Measurements from ENCODE around the gene RELA. TPM values are rescaled to one million over a fixed set of nuclear protein-coding genes. Genes with fewer than 3 reads are reported as not detected.
"Not testable (repeated sequence)": the region's sequence is repeated elsewhere in the genome, so short reads cannot be mapped to it uniquely, and the experiment has no call there.

RELA gene
- total and polyA plus RNA-seq, 2 experiments from 2014 or later, result 38.4 to 67.8 TPM

GRCh38 chr11:65641297-65642013 is 21.3 kb downstream of the RELA start:
- in situ Hi-C loops (cut with MboI), result no loop called here
- 93% methylated on average over 16 of the region's 16 CpGs for whole genome bisulfite sequencing, 2 experiments (ENCODE audit: low coverage in 1 of 2, low lambda C conversion rate in 2 of 2, missing lambda C conversion rate in 2 of 2)
- H3K4me2 ChIP-seq (ENCODE audit: unreplicated experiment), result no peak overlapping the region

DNA sequence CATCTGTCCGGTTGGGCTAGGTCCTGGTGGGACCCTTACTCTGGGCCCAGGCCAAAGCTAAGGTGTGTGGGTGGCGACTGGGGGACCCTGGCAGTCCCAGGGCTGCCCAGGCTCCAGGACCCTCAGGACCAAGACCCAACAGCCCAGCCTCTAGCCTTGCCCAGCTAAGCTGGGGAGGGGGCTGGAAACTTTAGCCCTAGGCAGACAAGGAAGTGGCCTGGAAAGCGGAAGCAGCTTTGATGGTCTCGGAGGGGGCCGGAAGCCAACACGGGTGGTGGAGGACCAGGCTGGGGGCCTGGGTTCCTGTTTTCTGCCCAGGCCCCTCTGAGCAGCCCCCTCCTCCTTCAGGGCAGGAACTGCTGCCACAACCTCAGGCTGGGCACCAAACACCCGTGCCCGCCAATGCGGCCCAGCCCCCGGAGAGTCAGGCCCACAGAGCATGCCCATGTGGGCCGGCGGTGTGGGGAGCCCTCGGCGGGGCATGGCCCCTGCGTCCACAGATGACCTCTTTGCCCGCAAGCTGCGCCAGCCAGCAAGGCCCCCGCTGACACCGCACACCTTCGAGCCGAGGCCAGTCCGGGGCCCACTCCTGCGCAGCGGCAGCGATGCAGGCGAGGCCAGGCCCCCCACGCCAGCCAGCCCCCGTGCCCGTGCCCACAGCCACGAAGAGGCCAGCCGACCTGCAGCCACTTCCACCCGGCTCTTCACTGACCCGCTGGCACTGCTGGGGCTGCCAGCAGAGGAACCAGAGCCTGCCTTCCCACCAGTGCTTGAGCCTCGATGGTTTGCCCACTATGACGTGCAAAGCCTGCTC is 22.0 kb downstream of the RELA start:
- H3K27me3 ChIP-seq (replicated peaks; ENCODE audit: insufficient read depth), result no peaks in the 10 kb centered on the region
- H4K20me1 ChIP-seq (ENCODE audit: insufficient read depth), result no peaks in the 10 kb centered on the region
- no peaks in the 10 kb centered on the region for H3K4me1 ChIP-seq (ENCODE audit: insufficient read depth)
- no peaks in the 10 kb centered on the region; the same call in 1 of the 2 replicates for H3K36me3 ChIP-seq (ENCODE audit: low read depth)
- no peak overlapping the region for H3K27ac ChIP-seq
- TF ChIP-seq EZH2phosphoT487 (IDR thresholded peaks at IDR 0.05; ENCODE audit: insufficient read depth, low read depth) (no peak), EZH2 (IDR thresholded peaks at IDR 0.05; ENCODE audit: insufficient read depth, poor library complexity, severe bottlenecking) (no peak)
- no peaks in the 10 kb centered on the region for H3K79me2 ChIP-seq (ENCODE audit: insufficient read depth)
- 86 to 95% methylated on average over 13 to 35 of the region's 35 CpGs for WGBS, 2 experiments (ENCODE audit: low coverage in 1 of 2, low lambda C conversion rate in 2 of 2, missing lambda C conversion rate in 2 of 2)
- peaks cover 10% of the 10 kb centered on the region for H3F3A ChIP-seq (ENCODE audit: insufficient read depth)
- in situ Hi-C loops (cut with MboI), result no loop called here
- no peaks in the 10 kb centered on the region for H3K9me3 ChIP-seq (ENCODE audit: low read depth)
- DNase-seq, result no peak
- H3K9ac ChIP-seq, result no peak overlapping the region
- no peak overlapping the region for H2AFZ ChIP-seq
- no peak overlapping the region for H3K4me2 ChIP-seq (ENCODE audit: unreplicated experiment)
- H3K9me2 ChIP-seq (ENCODE audit: insufficient read depth), result no peaks in the 10 kb centered on the region
- H3K4me3 ChIP-seq, result no peak overlapping the region

More at GRCh38 chr11:65641297-65642013, 21.3 kb downstream of the RELA start:
- Histone ChIP-seq H3K4me3 (no peak overlapping the region), H3K4me1 (ENCODE audit: insufficient read depth) (no peaks in the 10 kb centered on the region), H3K36me3 (ENCODE audit: low read depth) (no peaks in the 10 kb centered on the region), H3K9ac (no peak overlapping the region), H2AFZ (no peak overlapping the region), H3K9me3 (ENCODE audit: low read depth) (no peaks in the 10 kb centered on the region), H3F3A (ENCODE audit: insufficient read depth) (peaks cover 10% of the 10 kb centered on the region), H3K27me3 (replicated peaks; ENCODE audit: insufficient read depth) (no peaks in the 10 kb centered on the region), H4K20me1 (ENCODE audit: insufficient read depth) (no peaks in the 10 kb centered on the region), H3K79me2 (ENCODE audit: insufficient read depth) (no peaks in the 10 kb centered on the region), H3K27ac (no peak overlapping the region), H3K9me2 (ENCODE audit: insufficient read depth) (no peaks in the 10 kb centered on the region)
- no peak for TF ChIP-seq EZH2 (IDR thresholded peaks at IDR 0.05; ENCODE audit: insufficient read depth, poor library complexity, severe bottlenecking)
- no peak for TF ChIP-seq EZH2phosphoT487 (IDR thresholded peaks at IDR 0.05; ENCODE audit: insufficient read depth, low read depth)
- DNase-seq, result no peak

GRCh38 chr11:65639623-65640482 is 22.9 kb downstream of the RELA start:
- no peak overlapping the region for H3K27ac ChIP-seq
- H3F3A ChIP-seq (ENCODE audit: insufficient read depth), result peaks cover 10% of the 10 kb centered on the region
- H2AFZ ChIP-seq, result no peak overlapping the region
- no peak for TF ChIP-seq EZH2phosphoT487 (IDR thresholded peaks at IDR 0.05; ENCODE audit: insufficient read depth, low read depth)
- TF ChIP-seq EZH2 (IDR thresholded peaks at IDR 0.05; ENCODE audit: insufficient read depth, poor library complexity, severe bottlenecking), result no peak
- 90 to 95% methylated on average over 5 to 8 of the region's 8 CpGs for WGBS, 2 experiments (ENCODE audit: low coverage in 1 of 2, low lambda C conversion rate in 2 of 2, missing lambda C conversion rate in 2 of 2)
- no peaks in the 10 kb centered on the region for H3K27me3 ChIP-seq (replicated peaks; ENCODE audit: insufficient read depth)
- no peaks in the 10 kb centered on the region for H3K9me3 ChIP-seq (ENCODE audit: low read depth)
- no peaks in the 10 kb centered on the region for H3K79me2 ChIP-seq (ENCODE audit: insufficient read depth)
- peaks cover under 1% of the 10 kb centered on the region; the same call in 1 of the 2 replicates for H3K36me3 ChIP-seq (ENCODE audit: low read depth)
- no peaks in the 10 kb centered on the region for H4K20me1 ChIP-seq (ENCODE audit: insufficient read depth)
- H3K4me3 ChIP-seq, result no peak overlapping the region
- no peak overlapping the region for H3K9ac ChIP-seq
- DNase-seq, result no peak
- no peaks in the 10 kb centered on the region for H3K9me2 ChIP-seq (ENCODE audit: insufficient read depth)
- H3K4me2 ChIP-seq (ENCODE audit: unreplicated experiment), result no peak overlapping the region
- in situ Hi-C loops (cut with MboI), result no loop called here
- no peaks in the 10 kb centered on the region for H3K4me1 ChIP-seq (ENCODE audit: insufficient read depth)

DNA sequence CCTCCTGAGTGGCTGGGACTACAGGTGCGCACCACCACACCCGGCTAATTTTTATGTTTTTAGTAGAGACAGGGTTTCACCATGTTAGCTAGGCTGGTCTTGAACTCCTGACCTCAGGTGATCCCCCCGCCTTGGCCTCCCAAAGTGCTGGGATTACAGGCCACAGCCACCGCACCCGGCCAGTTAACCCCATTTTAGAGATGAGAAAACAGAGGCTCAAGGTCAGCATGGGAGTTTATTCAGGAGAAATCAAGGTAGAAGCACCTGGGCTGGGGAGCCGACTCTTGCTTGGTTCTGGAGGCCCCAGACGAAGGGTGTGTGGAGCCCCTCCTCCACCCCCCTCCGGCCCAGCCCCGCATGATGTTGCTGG is 23.5 kb downstream of the RELA start:
- DNase-seq; H3K27me3 ChIP-seq (replicated peaks; ENCODE audit: insufficient read depth); H2AFZ ChIP-seq; H3K9ac ChIP-seq; H3K79me2 ChIP-seq (ENCODE audit: insufficient read depth); H3K4me3 ChIP-seq; H3K4me2 ChIP-seq (ENCODE audit: unreplicated experiment); H4K20me1 ChIP-seq (ENCODE audit: insufficient read depth); in situ Hi-C loops (cut with MboI); H3K4me1 ChIP-seq (ENCODE audit: insufficient read depth); H3K9me2 ChIP-seq (ENCODE audit: insufficient read depth); H3K27ac ChIP-seq; H3K9me3 ChIP-seq (ENCODE audit: low read depth); H3K36me3 ChIP-seq (ENCODE audit: low read depth): not testable (repeated sequence)
- peaks cover 10% of the 10 kb centered on the region for H3F3A ChIP-seq (ENCODE audit: insufficient read depth)
- WGBS, 2 experiments (ENCODE audit: low coverage in 1 of 2, low lambda C conversion rate in 2 of 2, missing lambda C conversion rate in 2 of 2), result 86 to 90% methylated on average over 6 to 9 of the region's 9 CpGs

Measured in GM23248 (cell line).